Renal pelvis (tissue), 4 donors: Measurements from ENCODE around the gene NFE2L1. TPM values are rescaled to one million over a fixed set of nuclear protein-coding genes. Genes with fewer than 3 reads are reported as not detected.
"Not testable (repeated sequence)": the region's sequence is repeated elsewhere in the genome, so short reads cannot be mapped to it uniquely, and the experiment has no call there.

Source experiments
- DNase-seq: peaks from one replicate; pipeline ENCODE4 v3.0.0-alpha.2; 2013
- polyA plus RNA-seq, 3 donors: library from polyadenylated mRNA; unstranded; fragments of 120-200 nt; gene quantifications; one replicate each; pipeline ENCODE4 v1.2.1, GENCODE V29; 2013; ENCODE audit not compliant: insufficient read length in 3 of 3

Gene NFE2L1
- polyA plus RNA-seq, 3 donors = 224 to 246 (median 240) TPM

DNA sequence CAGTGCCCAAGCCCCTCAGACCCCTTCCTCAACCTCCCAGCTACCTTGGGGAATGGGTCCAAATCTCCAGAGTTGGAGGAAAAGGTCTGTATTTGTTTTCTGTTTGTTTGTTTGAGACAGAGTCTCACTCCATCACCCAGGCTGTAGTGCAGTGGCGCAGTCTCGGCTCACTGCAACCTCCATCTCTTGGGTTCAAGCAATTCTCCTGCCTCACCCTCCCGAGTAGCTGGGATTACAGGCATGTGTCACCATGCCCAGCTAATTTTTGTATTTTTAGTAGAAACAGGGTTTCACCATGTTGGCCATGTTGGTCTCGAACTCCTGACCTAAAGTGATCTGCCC is 30.4 kb upstream of the NFE2L1 start:
- not testable (repeated sequence) for DNase-seq

DNA sequence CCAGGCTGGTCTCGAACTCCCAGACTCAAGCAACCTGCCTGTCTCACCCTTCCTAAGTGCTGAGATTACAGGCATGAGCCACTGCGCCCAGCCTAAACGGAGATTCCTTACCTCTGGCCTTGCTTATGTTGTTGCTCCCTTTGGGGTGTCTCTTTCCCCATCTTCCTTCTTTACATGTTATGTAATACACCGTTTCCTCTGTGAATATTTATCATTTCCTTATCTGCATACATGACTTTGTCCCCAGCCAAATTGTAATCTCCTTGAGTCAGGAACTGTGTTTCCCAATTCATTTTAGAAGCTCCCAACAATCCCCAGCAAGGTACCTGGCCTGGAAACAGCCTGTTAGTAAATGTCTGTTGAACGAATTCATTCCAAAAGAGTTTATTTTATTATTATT is 26.2 kb upstream of the NFE2L1 start:
- DNase-seq = no peak

DNA sequence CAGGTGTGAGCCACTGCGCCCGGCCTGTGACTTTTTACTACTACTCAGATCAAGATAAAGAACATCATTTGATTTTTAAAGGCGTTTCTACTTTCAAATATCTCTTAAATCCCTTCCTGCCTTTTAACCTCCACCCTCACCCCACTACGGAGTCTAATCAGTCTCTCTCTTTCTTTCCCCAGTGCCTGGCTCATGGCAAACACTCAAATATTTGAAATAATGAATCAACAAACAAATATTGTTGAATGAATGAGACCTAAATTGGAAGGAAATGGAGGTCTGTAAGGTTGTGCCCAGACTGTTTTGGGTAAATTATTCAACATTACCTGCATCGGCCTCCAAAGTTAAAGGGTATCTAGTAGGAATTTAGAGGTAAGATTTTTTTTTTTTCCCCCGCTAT is 25.3 kb upstream of the NFE2L1 start:
- DNase-seq = no peak

DNA sequence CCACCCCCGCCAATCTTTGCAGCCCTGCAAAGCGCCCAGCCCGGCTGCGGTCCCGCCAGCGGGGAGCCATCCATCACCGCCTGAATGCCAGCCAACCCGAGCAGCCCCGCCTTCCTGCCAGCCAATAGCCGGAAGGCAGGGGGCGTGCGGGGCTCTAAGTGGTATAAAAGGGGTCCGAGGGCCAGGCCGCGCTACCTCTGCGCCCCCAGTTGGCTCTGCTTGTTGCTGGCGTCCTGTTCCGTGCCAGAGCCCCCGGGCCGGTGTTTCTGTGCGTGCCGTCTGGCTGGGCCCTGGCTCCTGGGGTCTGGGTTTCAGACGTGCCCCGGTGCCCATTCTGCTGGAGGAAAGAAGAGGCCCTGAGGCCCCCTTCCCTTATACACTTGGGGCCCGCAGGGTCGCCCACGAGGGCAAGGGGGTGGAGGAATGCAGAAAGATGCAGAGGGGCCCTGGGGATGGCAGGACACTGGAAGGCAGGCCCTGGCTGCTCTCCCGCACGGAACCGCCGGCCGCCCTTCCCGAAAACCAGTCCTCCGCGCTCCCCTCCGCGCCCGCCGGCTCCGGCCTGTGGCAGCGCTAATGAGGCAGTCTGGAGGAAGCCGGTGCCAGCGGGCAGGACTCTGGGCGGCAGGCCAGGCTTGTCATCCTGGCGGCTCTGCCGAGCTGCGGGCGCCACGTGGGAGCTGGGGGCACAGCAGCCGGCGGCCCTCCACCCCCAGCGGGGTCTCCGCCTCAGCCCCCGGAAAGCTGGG is 24.6 kb upstream of the NFE2L1 start:
- DNase-seq = peak; percentile 67

DNA sequence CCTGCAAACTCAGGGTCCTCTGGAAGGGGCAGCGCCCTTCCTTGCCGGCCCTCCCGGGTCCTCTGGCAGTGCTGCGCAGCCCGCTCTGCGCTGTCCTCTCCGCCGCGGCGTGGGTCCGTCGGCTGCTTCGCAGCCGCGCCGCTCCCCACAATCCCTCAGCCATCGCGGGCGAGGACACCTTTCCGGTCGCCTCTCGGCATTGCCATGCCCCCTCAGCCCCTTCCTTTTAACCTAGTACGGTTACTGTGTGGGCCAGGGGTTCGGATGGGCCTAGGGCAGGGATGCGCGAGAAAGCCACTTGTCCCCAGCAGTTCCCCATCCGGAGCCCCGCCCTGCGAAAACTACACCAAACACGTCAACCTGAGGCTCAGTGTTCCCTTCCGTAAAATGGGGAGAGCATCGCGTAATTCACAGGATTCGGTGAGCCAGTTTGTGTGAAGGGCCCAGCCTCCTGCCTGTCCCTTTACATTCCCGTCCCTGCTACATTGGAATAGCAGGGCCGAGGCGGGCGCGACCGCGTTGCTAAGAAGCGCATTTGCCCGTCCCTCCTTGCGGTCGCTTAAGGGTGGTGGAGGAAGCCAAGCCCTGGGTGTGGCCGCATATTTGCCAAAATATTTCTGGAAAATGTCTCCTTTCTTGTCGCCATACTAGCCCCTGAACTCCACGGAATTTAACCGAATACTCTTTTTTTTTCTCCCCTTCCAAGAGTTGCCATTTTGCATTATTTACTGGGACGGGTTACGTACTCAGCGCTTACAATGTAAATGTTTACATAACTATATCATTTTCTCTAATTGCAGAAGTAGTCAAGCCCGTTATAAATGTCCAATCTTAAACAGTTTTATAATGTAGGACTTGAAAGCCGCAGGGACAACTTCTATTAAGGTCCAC is 23.8 kb upstream of the NFE2L1 start:
- DNase-seq = peak; percentile 19

DNA sequence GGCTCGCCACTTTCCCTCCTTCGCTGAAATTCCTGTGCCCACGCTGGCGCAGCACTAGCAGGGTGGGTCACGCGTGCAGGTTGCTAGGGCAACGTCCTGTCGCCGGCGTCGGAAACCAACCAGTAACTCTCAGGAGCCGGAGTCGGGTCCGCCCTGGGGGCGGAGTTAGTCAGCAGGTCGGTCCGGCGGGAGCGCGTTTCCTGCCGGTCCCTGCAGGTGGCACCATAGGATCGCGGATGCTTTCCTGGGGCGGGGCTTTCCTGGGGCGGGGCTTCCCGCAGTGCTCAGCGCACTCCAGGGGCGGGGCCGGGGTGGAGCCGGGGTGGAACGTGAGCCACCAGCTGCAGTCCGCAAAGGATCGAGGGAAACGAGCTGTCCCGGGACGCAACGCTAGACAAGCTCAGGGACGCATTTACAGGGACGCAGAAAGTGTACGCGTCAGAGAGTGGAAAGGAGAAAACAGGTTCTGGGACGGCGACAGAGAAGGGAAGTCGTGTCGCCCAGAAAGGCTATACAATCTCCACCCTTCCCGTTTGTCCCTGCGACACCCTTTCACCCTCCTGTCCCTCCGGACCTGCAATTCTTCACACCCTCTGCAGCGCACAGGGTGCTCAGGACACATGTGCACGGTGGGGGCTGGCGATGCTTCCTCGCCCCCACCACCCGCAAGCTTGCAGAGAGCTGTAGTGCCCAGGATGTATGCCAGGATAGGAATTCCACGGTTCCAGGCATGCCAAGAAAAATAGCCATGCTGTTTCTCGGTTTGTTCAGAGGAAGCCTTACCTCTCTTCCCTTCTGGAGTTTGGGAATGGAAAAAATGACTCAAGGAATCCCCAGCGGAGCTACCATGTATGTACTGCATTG is 22.9 kb upstream of the NFE2L1 start:
- peak; percentile 96 for DNase-seq

DNA sequence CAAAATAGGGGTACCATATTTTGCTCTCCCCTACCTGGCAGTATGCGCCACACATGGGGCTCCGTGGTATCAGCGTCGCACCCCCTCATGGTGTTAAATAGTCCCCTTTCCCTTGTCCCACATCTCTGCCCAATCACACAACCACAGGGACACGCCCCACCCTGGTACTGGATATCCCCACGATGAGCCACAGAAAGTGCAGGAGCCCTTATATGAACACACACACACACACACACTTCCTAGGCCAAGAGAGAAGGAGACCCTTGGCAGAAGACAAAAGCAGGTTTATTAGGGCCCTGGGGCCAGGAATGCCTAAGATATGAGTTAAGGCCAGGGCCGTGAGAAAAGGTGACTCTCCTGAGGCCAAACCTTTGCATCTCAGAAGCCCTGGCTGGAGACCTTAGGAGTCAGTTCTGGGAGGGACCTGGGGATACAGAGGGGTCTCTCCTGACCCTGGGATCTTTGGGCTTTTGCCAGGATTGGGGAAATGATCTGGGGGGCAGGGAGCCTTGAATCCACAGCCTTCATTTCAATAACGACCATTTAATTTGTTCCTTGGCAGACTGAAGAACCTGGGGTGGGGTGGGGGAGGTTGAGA is 22.2 kb upstream of the NFE2L1 start:
- DNase-seq = no peak

DNA sequence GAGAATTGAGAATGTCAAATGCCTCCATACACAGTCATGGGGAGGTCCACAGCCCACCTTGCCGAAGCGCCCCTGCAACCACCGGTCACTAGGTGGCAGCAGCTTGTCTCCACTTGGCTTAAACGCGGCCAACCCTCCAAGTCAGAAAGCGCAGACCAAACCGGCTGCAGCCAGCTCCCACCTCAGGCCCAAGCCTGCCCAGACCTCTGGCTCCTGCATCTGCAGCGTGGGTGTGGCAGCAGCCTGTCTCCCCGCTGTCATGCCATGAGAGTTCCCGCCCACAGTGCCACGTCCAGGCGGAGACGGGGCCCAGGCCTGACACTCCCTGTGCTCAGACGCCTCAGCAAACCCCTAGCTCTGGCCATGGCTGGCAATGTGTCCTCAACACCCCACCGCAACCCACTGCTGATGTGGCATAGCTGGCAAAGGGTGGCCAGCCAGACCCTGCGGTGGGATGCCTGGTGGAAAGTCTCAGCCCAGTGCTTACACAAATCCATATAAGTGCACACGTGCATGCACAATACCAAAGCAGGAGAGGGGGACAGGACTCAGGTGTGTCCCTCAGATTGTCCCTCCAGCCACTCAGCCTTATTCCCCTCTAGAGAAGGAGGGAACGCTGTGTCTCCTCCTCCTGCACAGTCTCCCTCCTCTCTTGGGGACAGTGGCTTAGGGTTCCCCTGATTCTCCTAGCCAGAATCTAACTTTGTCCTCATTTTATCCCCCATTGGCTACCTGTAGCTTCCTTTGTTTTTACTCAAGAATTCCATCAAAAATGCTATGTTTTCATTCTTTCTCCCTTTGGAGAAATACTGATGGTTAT is 21.4 kb upstream of the NFE2L1 start:
- DNase-seq = peak; percentile 91

DNA sequence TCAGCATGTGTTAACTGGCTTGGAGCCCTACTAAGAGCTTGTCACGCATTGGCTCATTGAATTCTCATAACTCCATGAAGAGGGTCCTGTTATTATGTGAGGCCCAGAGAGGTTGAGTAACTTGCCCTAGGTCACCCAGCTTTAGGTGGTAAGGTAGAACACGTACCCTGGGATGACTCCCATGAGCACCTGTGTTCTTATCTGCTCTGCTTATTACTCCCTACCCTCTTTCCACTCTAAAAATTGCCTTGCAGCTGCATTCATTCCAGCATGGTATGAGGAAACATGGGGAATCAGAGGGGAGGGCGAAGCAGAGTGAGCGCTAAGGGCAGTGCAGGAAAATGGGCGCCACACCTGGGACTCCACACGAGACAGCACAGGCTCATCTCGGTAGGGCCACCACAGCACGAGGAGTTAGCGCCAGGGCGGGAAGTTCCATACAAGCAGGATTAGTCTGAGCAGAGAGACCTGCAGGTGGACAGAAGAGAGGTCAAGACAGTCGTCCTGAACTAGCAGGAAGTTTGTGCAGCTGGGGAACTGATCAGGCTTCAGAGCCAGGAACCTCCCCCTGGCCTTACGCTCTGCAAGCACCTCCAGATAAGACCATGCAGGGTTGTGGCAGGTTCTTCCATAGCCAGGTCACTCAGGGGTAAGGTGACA is 20.7 kb upstream of the NFE2L1 start:
- no peak for DNase-seq

DNA sequence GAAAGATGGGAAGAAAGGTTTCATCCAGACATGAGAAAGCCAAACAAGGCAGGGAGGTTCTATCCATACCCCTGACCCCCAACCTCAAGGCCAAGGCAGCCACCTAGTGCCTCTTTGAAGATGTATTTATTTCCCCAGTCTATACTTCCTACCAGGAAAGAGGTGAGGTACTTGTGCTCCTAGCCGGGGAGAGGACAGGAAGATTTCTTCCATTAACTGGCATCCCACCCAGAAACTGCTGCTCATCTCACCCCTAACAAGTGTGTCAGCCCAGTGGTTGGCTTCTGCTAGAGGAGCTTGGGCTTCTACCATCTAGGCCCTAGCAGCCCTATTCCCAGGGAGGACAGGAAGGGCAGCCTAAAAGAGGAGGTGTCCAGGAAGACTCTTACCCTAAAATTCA is 19.4 kb upstream of the NFE2L1 start:
- no peak for DNase-seq

DNA sequence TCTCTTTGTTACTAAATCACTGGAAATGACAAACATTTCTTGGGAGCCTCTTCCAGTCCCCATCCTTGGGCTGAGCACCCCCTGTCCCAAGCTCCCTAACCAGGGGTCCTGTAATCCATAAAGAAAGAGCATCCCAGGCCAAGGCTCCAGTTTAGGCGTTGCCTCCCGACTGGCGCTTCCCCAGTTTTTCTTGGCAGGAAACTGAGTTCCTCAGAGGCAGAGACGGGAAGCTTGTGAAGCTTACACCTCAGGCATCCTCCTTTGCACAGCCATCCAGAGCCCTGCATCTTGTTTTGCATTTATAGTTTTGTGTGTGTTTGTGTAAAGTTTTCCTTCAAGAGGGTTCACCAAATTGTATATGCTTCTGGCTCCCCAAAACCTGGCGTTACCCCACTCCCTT is 17.6 kb upstream of the NFE2L1 start:
- DNase-seq = no peak

DNA sequence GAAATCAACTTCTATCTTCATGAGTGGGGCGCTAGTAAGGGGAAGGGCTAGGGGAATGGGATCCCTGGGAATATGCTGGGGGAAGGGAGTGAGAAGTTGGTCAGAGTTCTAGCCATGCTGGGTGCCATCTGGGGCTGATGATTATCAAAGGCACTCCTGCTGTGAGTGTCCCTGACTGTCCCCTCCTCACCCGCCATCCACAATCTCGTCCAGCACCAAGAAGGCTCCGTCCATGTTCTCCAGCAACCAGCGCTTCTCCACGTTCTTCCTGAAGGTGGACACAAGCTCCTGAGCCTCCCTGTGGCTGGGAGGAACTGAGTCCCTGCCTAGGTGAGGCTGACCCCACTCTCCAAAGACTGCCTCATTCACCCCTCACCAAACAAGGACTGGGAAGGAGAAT is 16.2 kb upstream of the NFE2L1 start:
- DNase-seq = no peak

DNA sequence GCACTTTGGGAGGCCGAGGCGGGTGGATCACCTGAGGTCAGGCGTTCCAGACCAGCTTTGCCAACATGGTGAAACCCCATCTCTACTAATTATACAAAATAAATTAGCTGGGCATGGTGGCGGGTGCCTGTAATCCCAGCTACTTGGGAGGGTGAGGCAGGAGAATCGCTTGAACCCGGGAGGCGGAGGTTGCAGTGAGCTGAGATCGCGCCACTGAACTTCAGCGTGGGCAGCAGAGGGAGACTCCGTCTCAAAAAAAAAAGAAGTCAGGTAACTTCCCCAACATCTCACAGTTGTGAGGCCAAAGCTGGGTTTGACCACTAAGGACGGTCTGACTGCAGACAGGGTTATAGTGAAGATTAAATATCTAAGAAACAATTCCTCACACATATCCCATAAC is 13.4 kb upstream of the NFE2L1 start:
- DNase-seq = not testable (repeated sequence)

DNA sequence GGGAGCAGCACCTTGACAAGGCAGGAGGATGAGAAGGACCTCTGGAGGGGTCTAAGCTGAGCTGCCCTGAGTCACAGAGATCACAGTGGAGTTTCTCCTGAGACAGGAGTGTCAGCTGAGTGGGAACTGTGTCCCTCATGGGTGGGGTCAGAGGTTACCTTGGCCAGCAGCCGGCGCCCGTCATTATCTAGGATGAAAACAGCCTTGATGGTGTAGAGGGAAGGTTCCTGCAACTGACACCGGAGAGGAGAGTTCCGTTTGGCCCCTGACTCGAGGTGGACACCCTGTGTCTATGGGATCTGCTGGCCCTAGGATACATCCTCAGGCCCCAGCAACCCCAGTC is 11.5 kb upstream of the NFE2L1 start:
- no peak for DNase-seq

DNA sequence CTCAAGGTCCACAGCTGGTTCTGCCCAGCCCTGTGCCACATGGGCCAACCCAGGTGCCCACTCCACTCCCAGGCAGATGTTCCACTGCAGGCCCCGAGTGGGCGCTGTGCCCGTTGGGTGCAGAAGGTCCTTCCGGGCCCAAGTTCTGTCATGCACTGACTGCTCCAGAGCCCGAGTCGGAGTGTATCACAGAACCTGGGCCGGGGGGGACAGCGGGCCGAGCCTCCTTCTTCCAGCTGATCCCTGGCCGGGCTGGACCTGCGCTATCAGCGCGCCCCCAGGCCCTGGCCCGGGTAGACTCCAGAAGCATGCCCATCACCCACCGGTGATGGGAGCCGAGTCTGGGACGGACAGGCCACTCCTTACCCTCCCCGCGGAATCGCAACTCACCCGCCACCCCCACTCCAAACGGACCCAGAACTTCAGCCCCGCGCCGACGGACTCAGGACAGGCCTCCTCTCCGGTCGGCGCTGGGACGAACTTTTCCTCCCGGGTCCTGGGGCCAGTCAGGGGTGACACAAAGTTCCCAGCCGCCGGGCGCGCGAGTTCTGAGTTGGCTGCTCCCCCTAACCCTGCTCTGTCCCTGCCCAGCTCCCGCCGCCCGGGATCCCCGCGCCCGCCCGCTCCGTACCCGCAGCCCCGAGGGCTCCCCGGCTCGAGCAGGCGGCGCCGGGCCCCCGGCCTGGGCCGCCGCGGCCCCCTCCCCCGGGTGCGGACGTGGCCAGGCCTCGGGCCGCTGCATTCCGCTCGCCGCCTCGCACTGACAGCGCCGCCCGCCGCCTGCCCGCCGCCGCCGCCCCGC is 10.9 kb upstream of the NFE2L1 start, which contains the start of gene COPZ2:
Gene COPZ2, minus strand, starts transcription at position 762 of the 802 bp plus-strand sequence. Its CDS starts 20 bp downstream, at position 742.
- peak; percentile 26 for DNase-seq

DNA sequence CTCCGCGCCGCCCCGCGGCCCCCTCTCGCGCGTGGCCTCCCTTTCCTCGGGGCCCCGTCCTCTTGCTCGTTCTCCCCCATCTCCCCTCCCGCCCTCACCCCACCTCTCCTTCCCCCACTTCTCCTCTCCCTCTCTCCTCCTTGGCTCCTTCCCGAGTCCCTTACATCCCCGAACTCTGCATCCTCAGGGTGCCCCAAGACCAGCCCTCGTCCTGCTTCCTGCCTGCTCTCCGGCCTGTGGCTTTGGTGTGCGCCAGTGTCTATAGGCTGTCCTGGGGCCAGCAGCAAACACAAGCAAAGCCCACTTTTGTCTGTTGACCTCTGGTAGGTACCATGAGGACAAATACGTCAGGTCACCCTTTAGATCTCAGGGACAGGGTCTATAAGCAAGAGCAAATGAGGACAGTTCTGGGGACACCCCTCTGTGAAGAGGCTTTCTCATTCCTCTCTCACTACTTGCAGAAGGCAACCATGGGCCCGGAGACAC is 10.3 kb upstream of the NFE2L1 start:
- DNase-seq = no peak

DNA sequence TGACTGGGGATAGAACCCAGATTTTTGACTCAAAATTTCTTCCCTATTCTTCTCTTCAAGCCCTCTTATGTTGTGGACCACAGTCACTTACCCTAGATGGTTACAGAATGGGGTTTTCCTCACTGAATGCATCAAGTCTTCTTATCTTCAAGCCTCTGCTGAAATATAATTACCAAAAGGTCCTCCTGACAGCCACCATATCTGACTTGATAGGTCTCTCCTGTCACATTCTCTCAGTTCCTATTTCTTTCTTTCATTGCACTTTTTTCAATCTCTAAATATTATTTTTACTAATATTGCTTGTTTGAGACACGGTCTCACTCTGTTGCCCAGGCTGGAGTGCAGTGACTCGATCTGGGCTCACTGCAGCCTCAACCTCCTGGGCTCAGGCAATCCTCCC is 9.5 kb upstream of the NFE2L1 start:
- no peak for DNase-seq

DNA sequence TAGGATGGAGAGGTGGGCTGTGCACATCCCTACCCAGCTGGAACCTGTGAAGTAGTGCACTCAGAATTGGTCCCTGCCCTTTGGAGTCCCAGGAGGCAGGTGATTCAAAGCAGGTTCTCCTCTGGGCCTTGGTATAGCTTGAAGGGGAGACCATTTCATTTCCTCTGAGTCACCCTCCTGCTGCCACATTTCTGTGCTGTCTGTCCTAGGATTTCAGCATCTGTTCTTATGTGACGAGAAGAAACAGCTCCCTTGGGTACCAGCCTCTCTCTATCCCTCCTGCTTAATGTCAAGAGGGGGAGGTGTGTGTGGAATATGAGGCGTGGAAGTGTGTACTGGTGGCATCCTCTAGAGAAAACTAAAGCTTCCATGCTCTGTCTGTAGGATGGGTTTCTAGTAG is 5.0 kb upstream of the NFE2L1 start:
- DNase-seq = no peak

DNA sequence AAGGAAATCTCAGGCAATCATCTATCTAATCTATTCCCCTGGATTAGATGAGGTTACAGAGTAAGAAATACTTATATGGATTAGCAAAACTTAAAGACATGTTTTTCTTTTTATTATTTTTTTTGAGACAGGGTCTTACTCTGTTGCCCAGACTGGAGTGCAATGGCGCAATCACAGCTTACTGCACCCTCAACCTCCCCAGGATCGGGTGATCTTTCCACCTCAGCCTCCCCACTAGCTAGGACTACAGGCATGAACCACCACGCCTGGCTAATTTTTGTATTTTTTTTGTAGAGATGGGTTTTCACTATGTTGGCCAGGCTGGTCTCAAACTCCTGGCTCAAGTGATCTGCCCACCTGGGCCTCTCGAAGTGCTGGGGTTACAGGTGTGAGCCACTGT is 3.3 kb upstream of the NFE2L1 start:
- no peak for DNase-seq
